Suprapubic skin (tissue), 4 donors: ENCODE data around the gene PIGC. TPM values are rescaled to one million over a fixed set of nuclear protein-coding genes. Genes with fewer than 3 reads are reported as not detected.
"Not testable (repeated sequence)": the region's sequence is repeated elsewhere in the genome, so short reads cannot be mapped to it uniquely, and the experiment has no call there.

Experiments
- DNase-seq, 2 donors: peaks; one replicate each; pipeline ENCODE4 v3.0.0-alpha.2; 2019; ENCODE audit warnings: low spot score in 2 of 2
- H3K27ac ChIP-seq: fragments of 200-600 bp; sonication (generic); one replicate; pipeline ENCODE4 v1.5.1; 2019
- H3K27me3 ChIP-seq: fragments of 200-600 bp; sonication (generic); one replicate; pipeline ENCODE4 v1.5.1; 2019
- H3K36me3 ChIP-seq: fragments of 200-600 bp; sonication (generic); one replicate; pipeline ENCODE4 v1.5.1; 2019
- H3K4me1 ChIP-seq: fragments of 200-600 bp; sonication (generic); one replicate; pipeline ENCODE4 v1.5.1; 2019
- H3K4me3 ChIP-seq: fragments of 200-600 bp; sonication (generic); one replicate; pipeline ENCODE4 v1.5.1; 2019; ENCODE audit warnings: mild to moderate bottlenecking
- H3K9me3 ChIP-seq: fragments of 200-600 bp; sonication (generic); one replicate; pipeline ENCODE4 v1.5.1; 2019
- CTCF ChIP-seq, 2 donors: fragments of 200-600 bp in 1 of 2; fragments of 450-650 bp in 1 of 2; sonication (generic) in 1 of 2; IDR thresholded peaks; one replicate each; pipeline ENCODE4 v1.5.1; 2016 to 2019; ENCODE audit warnings: antibody characterized with exemption in 2 of 2, mild to moderate bottlenecking in 1 of 2, moderate library complexity in 1 of 2
- EP300 ChIP-seq: sonication (generic); formaldehyde crosslinking; IDR thresholded peaks from one replicate; pipeline ENCODE4 v1.6.1; 2017; ENCODE audit warnings: antibody characterized with exemption
- POLR2A ChIP-seq, 2 donors: fragments of 450-650 bp; IDR thresholded peaks; one replicate each; pipeline ENCODE4 v1.6.1; 2017; ENCODE audit warnings: antibody characterized with exemption in 2 of 2, mild to moderate bottlenecking in 2 of 2, moderate library complexity in 2 of 2
- POLR2AphosphoS5 ChIP-seq, 3 donors: sonication (generic); formaldehyde crosslinking; IDR thresholded peaks; one replicate each; pipeline ENCODE4 v1.6.1; 2017; ENCODE audit warnings: antibody characterized with exemption in 3 of 3
- WGBS: methylation state at CpG from one replicate; pipeline ENCODE4 v1.1.5; 2018; 5-methylcytosine and 5-hydroxymethylcytosine counted together
- total RNA-seq, 4 donors: library from RNA; depleted of rRNA; stranded (reverse); fragments of >200 nt; gene quantifications; one replicate each; pipeline ENCODE4 v1.1.0, GENCODE V29; 2016

Gene PIGC
- total RNA-seq, 4 donors from 2014 or later: 16.8 to 51.8 (median 34.1) TPM

- TF ChIP-seq POLR2AphosphoS5 (IDR thresholded peaks at IDR 0.05): no peak
- TF ChIP-seq EP300: no peak
- no peak for TF ChIP-seq POLR2A (IDR thresholded peaks at IDR 0.05)
- TF ChIP-seq CTCF (IDR thresholded peaks at IDR 0.05): no peak
- DNase-seq: no peak
- Histone ChIP-seq H3K4me3 (no peak overlapping the region), H3K4me1 (peaks cover 28% of the 10 kb centered on the region), H3K9me3 (no peaks in the 10 kb centered on the region), H3K27me3 (no peaks in the 10 kb centered on the region), H3K27ac (no peak overlapping the region), H3K36me3 (no peaks in the 10 kb centered on the region)
- WGBS: 56% methylated on average over 6 of the region's 6 CpGs
Measured at GRCh38 chr1:172448995-172449584, 5.2 kb upstream of the PIGC start.

DNA sequence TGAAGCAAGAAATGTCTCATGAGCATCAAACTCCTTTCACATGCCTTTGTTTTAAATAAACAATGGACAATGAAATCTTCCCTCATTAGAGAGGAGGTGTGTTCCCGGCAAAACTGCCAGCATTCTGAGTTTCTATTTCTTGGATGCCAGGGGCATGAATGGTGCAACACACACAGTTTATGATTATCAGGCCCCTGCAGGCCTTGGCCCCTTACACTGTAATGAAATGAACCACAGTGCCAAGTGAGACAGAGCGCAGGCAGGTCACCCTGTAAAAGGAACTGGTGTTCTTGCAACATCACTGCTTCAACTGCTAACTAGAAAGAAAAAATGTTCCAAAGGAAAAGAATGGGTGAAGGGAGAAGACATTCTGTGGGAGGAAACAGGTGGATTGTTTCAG is 3.8 kb upstream of the PIGC start:
- Histone ChIP-seq H3K9me3 (no peaks in the 10 kb centered on the region), H3K27ac (peak overlapping the region; percentile 9), H3K27me3 (no peaks in the 10 kb centered on the region), H3K36me3 (no peaks in the 10 kb centered on the region), H3K4me3 (no peak overlapping the region), H3K4me1 (peaks cover 38% of the 10 kb centered on the region)
- DNase-seq: no peak
- 51% methylated on average over 2 of the region's 2 CpGs for WGBS
- TF ChIP-seq POLR2A (IDR thresholded peaks at IDR 0.05) (no peak), POLR2AphosphoS5 (IDR thresholded peaks at IDR 0.05) (no peak), EP300 (no peak), CTCF (IDR thresholded peaks at IDR 0.05) (no peak)

DNA sequence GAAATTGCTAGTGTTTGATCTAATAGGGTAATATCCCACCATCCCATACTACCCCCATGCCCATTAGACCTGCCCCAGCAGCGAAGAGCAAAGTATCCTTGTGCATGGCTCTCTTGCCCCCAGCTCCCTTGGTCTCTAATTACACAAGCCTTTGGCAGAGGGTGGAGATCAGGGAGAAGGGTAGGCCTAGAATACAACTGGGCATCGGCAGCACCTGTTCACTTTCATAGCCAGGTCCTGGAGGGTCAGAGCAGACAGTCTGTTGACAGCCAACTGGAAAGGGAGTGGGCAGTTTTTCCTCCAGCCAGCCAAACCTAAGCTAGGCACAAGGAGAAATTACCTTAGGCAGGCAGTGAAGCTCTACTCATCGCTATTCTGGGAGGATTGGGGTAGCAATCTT is 2.7 kb upstream of the PIGC start:
- Histone ChIP-seq H3K4me3 (no peak overlapping the region), H3K27me3 (no peaks in the 10 kb centered on the region), H3K4me1 (peaks cover 49% of the 10 kb centered on the region), H3K9me3 (no peaks in the 10 kb centered on the region), H3K27ac (no peak overlapping the region), H3K36me3 (no peaks in the 10 kb centered on the region)
- DNase-seq: no peak
- 95% methylated on average over 3 of the region's 3 CpGs for WGBS
- TF ChIP-seq POLR2AphosphoS5 (IDR thresholded peaks at IDR 0.05) (no peak), EP300 (no peak), POLR2A (IDR thresholded peaks at IDR 0.05) (no peak), CTCF (IDR thresholded peaks at IDR 0.05) (no peak)

DNA sequence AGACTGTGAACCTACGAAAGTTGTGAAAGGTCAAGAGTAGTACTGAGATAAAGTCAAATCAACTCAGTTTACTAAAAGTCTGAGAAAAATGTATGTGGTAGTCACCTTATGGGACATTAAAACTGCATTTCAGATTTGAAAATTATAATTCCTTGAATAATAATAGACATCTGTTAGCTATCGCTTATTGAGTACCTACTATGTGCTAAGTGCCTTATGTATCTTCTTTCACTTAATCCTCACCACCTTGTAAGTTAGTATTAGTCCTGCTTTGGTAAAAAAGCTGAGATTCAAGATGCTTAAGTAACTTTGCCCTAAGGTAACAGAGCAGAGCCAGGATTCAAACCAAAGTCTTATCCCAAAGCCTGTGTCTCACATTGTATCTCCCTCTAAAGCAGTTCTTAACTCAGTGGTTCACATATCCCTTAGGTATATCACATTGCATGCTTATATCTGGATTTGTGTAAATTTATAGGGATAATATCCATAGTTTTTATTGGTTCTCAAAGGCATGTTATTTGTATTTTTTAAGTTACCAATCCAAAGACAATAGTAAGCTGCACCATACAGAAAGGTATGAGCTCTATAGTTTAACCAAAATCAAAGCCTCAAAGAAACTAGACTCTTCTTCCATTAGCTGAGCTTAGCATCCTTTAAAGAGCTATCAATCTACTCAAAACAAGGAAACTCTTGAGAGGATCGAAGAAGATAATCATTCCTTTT is 865 bp downstream of the PIGC start:
- TF ChIP-seq EP300 (no peak), POLR2A (IDR thresholded peaks at IDR 0.05) (no peak)
- 64% methylated on average over 3 of the region's 3 CpGs for WGBS
- H3K4me3 ChIP-seq: peak overlapping the region; percentile 84
- H3K4me1 ChIP-seq: peaks cover 26% of the 10 kb centered on the region
- H3K36me3 ChIP-seq: no peaks in the 10 kb centered on the region
- no peaks in the 10 kb centered on the region for H3K27me3 ChIP-seq
- no peaks in the 10 kb centered on the region for H3K9me3 ChIP-seq
- DNase-seq: no peak
- H3K27ac ChIP-seq: peak overlapping the region; percentile 86

GRCh38 chr1:172442404-172442803 is 1.5 kb downstream of the PIGC start:
- WGBS: 96% methylated on average over 6 of the region's 6 CpGs
- Histone ChIP-seq H3K27ac (no peak overlapping the region), H3K4me1 (peaks cover 26% of the 10 kb centered on the region), H3K9me3 (no peaks in the 10 kb centered on the region), H3K27me3 (no peaks in the 10 kb centered on the region), H3K4me3 (peak overlapping the region; percentile 84), H3K36me3 (no peaks in the 10 kb centered on the region)
- no peak for DNase-seq
- TF ChIP-seq CTCF (IDR thresholded peaks at IDR 0.05) (no peak), POLR2AphosphoS5 (IDR thresholded peaks at IDR 0.05) (no peak), POLR2A (IDR thresholded peaks at IDR 0.05) (no peak), EP300 (no peak)

- not testable (repeated sequence) for H3K4me3 ChIP-seq, H3K27ac ChIP-seq
Measured at GRCh38 chr1:172437183-172437582, 6.7 kb downstream of the PIGC start.

More at GRCh38 chr1:172437183-172437582, 6.7 kb downstream of the PIGC start:
- H3K36me3 ChIP-seq, H3K27me3 ChIP-seq, DNase-seq, H3K9me3 ChIP-seq: not testable (repeated sequence)
- 87% methylated on average over 3 of the region's 3 CpGs for WGBS
- peaks cover 11% of the 10 kb centered on the region for H3K4me1 ChIP-seq
